Islet precursor cell (in vitro differentiated cells): Measurements from ENCODE around the gene ARMC12.
A peak's percentile ranks its signal among the peaks of the same experiment; 100 is the strongest.
"Not testable (repeated sequence)": the region's sequence is repeated elsewhere in the genome, so short reads cannot be mapped to it uniquely, and the experiment has no call there.

Source experiments
- DNase-seq: peaks from one replicate; pipeline ENCODE4 v3.0.0-alpha.2; 2018

The ARMC12 gene

GRCh38 chr6:35719404-35719829 lies 17.4 kb upstream of the ARMC12 start:
- DNase-seq = no peak

- DNase-seq = peak; percentile 82
Measured at GRCh38 chr6:35719830-35720733, 16.8 kb upstream of the ARMC12 start.

DNA sequence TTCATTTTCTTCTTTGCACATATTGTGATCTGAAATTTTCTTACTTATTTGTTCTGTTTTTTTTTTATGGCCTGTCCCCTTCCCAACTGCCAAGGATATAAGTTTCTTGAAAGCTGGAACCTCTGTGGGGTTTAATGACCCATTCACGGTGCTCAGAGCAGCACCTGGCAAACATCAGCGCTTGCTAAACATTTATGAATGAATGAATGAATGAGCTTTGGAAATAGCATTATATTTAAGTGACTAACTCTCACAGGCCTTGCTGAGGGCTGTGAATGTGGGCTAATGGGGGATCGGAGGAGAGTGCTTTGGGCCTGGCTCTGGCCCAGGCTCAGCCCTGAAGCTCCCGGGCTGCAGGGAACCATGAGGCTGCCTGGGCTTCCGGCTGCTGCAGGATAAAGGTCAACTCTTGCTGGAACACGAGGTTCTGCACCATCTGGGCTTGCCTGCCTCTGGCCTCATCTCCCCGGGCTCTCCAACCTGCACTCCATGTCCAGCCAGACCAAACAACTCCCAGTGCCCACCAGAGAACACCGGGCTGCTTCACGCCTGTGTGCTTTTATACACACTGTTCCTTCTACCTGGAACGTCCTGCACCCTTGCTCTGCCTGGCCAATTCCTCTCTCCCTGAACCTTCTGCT lies 14.6 kb upstream of the ARMC12 start:
- DNase-seq = no peak

- no peak for DNase-seq
Measured at GRCh38 chr6:35723587-35723986, 13.2 kb upstream of the ARMC12 start.

- DNase-seq = no peak
Measured at GRCh38 chr6:35724059-35724458, 12.8 kb upstream of the ARMC12 start.

GRCh38 chr6:35724471-35724870 lies 12.4 kb upstream of the ARMC12 start:
- DNase-seq = no peak

DNA sequence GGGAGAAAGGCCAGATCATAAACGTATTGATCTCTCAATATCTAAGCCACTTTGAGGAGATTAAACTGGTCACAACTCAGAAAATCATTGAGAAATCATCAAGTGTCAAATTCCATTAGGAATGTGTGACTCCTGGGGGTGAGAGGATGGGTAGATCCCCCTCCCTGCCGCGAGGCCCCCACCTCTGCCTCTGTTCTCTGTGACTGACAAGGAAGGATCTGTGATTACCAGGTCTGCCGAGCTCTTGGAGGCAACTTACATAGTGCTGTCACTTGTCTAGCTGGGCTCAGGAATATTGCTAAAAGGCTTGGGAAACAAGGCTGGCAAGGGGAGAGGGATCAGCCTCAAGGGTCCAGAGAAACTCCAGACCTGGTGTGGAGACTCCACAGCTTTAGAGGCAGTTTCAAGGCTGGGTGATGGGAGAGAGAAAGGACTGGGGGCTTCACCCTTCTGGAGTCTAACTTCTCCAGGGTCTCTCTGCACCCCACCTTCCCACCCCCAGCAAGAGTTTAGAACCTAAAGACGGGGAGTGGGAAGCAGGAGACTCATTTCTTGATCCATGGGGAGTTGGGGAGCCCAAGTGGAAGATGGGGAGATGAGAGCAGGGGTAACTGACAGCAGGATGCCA lies 11.6 kb upstream of the ARMC12 start:
- no peak for DNase-seq

DNA sequence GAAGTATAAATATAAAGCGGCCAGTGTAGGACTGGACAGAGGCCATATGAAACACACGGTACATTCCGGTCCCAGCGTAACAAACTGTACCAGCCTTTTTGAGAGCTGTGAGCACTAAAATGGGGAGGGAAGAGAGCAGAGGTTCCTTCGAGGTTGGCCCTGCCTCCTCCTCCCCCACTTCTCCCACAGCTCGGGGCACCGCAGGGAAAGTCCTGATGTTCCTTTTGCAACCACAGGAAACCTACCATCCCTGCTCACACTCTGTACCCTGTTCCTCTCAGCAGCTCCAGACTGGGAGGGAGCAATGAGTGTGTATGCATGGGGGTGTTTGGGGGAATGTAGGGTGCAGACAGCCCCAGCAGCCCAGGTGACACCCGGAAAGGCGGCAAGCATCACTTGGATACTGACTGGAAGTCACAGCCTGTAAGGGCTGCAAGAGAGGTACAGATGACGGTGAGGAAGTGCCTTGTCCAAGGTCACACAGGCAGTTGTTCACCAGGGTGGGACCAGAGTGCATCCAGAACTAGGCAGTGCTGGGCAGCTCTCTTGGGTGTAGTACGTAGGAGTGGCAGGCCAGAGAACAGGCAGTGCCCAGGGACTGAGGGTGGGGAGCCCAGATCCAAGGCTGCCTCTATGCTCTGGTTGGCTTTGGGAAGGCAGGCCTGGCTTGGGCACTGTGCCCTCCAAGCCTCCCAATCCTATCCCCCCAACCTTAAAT lies 11.0 kb upstream of the ARMC12 start:
- no peak for DNase-seq

DNA sequence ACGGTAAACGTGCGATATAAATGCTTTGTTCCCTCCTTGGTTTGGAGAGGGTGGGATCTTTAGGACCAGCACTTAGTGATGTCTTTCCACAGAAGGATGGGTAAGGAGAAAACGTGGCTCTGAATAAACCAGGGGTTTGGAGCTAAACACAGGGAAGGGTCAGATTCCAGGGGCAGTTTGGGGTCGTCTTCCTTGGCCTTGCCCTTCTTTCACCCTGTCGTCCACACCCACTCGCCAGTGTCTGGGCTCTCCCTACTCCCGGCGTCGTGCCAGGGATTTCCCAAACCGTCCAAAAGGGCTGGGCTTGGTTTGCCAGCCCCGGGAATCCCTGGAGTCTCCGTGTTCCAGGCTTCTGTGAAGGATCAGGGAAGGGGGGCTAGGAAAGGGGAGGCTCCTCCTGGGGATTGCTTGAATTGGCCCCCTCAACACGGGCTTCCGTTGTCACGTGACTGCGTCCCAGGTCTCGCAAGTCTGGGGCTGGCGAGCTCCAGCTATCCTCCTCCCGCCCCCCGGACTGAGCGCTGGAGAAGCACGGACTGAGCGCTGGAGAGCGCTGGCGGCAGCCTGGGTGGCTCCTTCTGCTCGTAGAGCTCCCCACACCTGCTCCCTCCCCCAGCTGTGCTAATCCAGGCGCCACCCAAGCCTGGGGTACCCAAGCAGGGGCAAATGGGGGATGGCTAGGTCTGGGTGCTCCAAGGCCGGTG lies 9.4 kb upstream of the ARMC12 start:
- peak; percentile 82 for DNase-seq

GRCh38 chr6:35727935-35728682 lies 8.7 kb upstream of the ARMC12 start:
- DNase-seq = peak; percentile 93

DNA sequence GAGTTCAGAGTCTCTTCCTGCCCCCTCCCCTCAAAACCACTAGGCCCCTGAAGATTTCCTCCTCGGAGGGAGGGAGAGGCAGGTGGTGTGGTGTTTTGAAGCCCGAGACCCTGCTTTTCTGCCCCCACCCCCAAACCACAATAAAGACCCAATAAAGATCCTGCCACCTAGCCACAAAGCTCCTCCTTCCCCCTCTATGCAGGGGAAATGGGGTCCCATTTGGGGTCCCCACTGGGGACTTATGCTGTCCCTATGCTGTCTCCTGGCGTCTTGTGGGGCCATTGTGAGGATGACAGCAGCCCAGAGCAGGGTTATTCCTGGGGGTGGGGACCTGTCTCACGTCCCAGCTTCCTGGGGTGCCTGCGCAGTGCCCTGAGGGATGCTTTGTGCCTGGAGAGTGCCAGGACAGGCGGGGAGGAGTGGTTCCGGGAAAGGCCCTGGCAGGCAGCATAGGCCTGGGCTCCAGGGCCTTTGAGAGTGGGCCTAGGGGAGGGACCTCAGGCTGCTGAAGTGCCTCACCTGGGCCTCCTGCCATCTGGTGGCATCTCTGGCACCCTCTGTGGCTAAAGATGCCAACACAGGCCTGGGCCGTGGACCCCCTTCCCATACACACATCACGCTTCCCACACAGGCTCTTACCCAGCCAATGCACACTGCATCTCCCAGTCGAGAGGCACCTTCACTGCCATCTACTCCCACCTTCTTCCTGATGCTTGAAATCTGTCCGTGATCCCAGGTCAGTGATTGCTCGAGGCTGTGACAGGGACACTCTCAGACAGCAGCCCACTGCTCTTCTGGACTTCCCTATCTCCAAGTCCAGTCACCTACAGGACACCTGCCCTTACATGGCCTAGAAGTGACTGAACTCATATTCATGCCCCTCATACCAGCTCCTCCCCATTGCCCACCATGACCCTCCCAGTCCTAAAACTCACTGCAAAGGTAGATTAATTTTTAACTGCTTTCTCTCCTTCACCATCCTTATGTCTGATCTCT lies 7.9 kb upstream of the ARMC12 start:
- DNase-seq = no peak

GRCh38 chr6:35729722-35730121 lies 7.1 kb upstream of the ARMC12 start:
- no peak for DNase-seq

GRCh38 chr6:35730745-35731413 lies 6.0 kb upstream of the ARMC12 start:
- DNase-seq = no peak

DNA sequence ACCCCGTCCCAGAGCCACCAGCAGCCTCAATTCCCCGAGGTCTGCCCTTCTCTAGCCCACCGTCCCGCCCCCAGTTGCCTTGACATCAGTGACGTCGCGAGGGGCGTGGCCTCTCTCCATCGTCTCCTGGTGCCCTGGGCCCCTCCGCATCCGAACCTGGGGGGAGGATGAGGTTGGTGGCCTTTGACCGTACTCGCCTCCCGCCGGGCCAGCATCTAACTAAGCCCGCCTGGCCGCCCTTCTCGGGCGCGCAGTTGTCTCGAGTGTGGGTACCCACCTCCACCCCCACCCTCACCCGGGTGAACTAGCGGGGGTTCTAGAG lies 5.5 kb upstream of the ARMC12 start:
- peak; percentile 95 for DNase-seq

DNA sequence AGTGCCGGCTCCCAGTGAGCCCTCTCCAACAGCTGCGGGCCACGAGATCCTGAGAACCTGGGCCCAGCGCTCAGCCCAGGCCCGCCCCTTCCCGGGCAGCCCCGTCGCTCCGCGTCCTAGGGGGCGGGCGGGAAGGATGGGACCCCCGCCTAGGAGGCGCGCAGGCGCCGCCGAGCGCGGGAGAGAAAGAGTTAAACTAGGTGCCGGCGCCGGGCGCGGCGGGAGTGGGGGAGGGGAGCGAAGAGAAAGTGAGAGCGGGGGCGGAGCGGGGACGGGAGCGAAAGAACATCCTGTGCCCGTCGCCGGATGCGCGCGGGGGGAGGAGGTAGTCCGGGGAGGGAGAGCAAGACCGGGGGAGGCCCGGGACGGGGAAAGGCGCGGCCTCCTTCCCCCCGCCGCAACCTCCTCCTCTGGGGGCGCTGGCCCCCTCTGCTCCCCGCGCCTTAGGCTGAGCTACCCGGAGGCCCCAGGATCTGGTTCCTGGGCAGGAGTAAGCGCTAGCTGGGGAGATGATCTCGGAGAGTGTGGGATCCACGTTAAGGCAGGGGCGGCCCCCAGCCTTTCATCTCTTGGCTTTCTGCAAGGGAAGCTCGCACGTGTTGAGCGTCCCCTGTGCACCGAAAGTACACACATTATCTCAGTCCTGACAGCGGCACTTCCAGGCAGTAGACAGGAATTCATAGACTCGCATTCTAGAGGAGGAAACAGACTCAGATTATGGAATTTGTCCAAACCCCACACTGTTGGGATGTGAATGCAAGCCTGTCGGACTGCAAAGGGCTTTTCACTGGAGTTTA lies 4.9 kb upstream of the ARMC12 start:
- DNase-seq = peak; percentile 92

DNA sequence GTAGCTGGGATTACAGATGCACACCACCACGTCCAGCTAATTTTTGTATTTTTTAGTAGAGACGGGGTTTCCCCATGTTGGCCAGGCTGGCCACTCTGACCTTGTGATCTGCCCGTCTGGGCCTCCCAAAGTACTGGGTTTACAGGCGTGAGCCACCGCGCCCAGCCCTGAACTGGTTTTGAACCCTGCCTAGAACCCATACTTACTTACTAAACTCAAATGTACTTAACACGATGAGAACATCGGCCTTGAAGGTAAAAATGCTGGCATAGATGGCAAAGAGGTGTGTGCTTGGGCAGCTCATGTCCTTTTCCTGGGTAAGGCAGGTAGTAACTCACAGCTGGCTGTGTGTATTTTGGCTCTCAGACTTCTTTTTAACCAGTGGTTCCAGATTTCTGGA lies 3.2 kb upstream of the ARMC12 start:
- DNase-seq = no peak

- not testable (repeated sequence) for DNase-seq
Measured at GRCh38 chr6:35734319-35734718, 2.5 kb upstream of the ARMC12 start.

GRCh38 chr6:35735452-35735851 lies 1.4 kb upstream of the ARMC12 start:
- no peak for DNase-seq

- DNase-seq = peak; percentile 78
Measured at GRCh38 chr6:35736253-35736894, 458 bp upstream of the ARMC12 start.
